Measurements from ENCODE around the gene ALPI.

ALPI gene

DNA sequence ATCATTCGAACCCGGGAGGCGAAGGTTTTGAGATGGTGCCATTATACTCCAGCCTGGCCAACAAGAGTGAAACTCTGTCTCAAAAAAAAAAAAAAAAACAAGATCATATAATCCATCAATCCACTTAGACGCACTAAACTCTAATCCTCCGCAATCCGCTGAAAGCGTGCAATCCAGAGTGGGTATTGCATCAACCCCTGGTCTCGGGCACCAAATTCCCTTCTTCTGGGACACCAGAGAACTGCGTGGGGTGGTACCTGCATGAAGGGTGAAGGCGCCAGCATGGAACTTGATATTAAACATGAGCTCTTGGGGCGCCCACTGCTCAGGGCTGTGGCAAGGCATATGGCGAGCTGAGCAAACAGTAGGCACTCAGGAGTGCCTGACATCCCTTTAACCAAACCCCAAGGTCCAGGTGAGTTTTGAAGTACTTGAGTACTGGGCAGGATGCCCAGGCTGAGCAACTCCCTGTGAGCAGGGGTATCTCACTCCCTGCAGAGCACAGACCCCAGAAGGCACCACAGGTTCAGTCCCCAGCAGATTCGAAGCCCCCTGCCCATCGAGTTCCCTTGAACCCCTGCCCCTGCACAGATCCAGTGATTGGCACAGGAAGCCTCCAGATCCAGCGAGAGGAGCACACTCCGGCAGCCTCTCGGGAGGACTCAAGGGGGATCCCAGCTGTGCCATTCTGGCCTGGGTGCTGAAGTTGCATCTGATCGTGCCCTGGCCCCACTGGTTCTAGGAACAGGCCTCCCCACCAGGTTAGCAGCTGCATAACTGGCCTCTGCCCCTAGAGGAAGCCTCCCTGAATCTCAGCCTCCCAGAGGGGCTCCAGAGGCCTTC lies 8.0 kb downstream of the ALPI start:
- no peak for DNase-seq

DNA sequence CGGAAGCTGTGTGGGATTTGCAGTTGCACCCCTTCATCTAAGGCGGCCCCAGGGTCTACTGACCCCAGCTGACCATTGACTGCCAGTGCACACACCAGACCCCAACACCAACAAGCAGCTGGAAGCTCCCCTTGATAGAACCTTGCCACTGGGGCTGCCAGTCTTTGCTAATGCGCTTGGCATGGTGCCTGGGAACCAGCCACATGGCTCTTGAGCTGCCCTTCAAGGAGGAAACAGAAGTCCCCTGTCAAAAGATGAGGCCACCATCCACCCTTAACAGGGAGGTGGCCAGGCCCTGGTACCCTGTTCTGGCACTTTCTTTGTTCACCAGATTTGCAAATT lies 8.6 kb downstream of the ALPI start:
- DNase-seq = no peak

DNA sequence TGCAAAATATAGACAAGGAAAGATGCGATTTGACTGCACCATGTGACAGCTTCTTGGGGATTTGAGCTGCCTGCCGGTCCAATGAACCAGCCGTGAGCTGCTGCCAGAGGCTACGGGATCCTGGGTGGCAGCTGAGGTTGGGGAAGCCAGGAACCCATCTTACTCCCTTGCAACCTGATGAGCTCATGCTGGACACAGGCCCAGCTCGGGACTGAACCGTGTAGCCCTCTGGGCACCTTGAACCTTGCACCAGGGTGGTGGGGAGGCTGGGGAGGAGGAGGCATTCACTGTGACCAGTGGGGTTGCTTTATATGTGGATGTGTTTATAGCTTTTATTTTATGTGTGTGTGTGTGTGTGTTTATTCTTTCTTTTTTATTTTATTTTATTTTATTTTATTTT lies 9.1 kb downstream of the ALPI start:
- no peak for DNase-seq

DNA sequence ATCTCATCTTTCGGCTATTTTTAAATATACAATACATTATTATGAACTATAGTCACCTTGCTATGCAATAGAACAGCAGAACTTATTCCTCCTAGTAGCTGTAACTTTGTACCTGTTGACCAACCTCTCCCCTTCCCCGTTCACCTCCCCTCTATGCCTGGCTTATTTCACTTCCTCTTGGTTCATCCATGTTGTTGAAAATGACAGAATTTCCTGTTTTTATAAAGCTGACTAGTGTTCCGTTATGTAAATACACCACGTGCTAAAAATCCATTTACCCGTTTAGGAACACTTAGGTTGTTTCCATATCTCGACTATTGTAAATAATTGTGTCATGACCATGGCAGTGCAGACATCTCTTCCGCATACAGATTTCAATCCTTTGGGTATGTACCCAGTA lies 10.3 kb downstream of the ALPI start:
- no peak for DNase-seq

DNA sequence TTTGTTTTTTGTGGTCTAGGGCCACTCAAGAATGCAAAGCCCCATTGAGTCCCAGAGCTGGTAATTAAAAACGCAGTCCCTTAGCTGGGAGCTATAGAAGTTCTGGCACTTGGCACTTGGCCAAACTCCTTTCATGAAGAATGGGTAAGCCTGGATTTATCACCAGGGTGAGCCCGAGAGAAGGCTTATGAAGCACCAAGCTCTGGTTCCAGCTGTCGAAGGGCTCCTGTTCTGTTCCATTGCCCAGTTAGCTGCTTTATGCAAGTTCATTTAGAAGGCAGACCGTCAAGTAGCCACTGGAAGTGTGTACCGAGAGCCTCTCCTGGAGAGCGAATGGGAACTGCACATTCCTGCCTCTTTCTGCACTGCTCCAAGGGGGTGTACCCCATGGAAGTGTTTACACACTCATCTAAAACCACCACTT lies 17.5 kb downstream of the ALPI start:
- DNase-seq = peak; percentile 31

DNA sequence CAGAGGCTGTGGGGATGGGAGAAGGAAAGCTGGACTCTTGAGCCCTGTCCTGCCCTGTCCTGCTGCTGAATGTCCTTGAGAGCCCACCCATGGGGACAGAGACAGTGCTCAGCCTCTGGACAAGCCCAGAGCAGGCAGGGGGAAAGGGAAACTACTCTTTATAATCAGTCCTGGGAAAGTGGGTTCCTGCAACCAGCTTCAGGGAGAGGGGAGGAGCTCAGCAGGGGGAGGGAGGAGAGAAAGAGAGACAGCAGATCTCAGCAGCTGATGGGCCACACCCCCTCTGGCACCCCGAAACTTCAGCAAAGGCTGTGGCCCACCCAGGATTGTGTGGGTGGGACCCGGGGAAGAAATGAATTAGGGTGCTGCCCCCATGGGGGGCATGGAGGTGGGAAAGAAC lies 20.1 kb downstream of the ALPI start:
- DNase-seq = no peak

DNA sequence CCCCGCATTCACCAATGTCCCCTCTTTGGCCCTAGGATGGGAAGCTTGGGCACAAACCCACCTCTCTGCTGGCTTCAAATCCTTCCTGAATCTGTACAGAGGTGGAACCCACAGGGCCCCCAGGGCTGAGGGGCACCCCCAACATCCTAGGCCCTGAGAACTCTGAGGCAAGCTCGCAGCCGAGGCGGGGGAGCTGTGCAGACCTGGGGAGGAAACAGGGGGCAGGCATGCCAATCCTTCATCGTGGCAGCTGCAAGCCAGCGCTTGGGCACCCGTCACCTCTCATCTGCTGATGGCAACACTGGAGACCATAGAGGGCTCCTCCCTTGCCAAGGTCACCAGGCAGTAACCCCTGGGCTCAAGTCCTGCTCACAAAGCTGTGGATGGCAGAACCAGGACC lies 20.8 kb downstream of the ALPI start:
- no peak for DNase-seq

DNA sequence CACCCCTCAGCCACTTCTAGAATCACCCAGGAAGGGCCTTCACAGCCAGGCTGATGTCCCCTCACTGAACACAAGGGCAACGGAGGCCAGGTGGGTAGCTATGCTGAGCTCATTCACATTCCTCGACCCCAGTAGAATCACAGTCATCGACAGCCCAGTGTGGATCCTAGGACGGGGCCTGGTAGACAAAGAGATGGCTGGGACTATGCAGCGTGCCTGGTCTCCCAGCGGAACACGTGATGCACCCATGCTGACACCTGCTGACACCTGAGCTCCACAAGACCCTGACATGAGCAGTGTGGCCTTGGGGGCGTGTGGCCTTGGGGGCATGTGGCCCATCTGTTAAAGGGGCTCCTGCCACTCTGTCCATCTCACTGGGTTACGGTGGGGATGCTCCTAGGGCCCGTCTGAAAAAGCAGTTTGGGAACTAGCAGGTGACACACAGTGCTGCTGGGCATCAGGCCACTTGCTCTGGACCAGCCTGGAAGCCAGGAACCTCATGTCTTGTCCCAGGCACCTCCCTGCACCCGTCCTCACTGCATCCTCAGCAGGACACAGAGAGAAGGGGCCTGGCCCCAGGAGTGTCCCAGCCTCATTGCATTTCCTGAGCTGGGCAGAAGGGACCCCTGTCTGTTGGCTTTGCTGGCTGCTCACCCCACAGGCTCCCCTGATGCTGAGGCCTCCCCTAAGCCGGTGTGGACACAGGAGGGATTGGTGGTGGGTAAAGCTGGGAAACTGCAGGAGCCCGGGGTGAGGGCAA lies 22.0 kb downstream of the ALPI start:
- no peak for DNase-seq

DNA sequence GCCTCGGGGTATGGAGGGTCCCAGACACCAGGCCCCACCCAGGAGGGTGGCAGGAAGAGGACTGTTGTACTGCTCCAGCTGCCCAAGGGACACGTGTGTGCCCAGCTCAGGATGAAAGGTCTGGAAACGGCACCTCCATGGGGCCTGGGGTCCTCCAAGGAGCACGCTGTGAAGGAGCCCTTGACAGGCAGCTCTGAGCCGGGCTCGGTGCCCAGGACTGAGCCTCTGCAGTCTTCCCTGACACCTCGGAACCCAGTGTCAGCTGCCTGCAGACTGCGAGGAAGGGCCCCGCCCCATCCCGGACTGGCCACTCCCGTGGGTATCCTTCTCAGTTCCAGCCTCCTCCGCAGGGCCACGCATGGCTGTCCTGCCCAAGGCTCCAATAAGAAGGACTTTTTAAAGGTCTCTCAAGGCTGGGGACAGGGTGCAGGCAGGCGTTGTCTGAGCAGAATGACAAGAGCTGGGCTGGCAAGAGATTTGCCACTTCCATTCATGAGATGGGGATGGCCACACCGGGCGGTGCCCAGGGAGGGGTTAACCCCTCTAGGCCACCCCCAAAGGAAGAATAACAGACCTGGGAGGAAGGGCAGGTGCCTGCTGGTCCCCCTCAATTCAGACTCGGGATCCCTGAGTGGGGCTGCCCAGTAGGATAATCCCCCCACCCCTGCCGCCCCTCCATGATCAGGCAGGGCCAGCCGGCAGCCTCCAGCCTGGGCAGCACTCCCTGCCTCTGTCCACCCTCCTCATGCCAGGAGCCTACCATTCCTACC lies 22.8 kb downstream of the ALPI start:
- DNase-seq = no peak

DNA sequence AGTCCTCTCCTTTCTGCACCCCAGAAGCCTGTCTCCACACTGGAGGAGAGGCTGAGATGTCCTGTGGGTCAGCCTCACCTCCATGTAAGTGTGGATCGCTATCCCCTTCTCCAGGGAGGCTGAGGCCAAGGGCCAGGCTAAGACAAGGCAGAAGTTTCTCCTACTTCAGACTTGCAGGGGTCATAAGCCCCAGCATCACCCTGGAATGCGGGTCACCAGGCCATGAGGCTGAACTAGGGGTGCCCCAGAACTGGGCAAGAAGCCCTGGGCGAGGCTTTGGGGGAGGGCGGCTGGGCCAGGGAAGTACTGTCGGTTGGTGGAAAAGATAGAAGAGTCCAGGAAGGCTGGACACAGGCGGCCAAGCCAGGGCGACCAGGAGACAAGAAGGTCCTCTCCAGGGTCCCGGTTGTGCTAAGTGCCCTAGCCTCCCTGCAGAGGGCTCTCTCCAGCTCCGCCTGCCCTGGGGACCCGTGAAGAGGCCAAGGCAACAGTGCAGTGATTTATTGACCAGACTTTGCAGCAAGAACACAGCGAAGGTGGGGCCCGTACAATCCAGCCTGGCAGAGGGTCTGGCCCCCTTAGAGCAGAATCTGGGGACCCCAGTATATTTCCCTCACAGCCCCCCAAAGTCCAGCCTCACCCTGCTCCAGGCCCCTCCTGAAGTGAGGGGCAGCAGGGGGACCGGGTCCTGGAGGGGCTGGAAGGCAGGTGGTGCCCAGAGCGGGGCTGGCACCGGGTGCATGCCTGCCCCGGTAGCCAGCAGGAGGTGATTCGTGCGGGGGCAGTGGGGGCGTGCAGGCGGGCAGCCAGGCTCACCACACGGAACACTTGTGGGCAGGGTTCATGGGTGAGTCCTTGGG lies 23.6 kb downstream of the ALPI start:
- DNase-seq = no peak

DNA sequence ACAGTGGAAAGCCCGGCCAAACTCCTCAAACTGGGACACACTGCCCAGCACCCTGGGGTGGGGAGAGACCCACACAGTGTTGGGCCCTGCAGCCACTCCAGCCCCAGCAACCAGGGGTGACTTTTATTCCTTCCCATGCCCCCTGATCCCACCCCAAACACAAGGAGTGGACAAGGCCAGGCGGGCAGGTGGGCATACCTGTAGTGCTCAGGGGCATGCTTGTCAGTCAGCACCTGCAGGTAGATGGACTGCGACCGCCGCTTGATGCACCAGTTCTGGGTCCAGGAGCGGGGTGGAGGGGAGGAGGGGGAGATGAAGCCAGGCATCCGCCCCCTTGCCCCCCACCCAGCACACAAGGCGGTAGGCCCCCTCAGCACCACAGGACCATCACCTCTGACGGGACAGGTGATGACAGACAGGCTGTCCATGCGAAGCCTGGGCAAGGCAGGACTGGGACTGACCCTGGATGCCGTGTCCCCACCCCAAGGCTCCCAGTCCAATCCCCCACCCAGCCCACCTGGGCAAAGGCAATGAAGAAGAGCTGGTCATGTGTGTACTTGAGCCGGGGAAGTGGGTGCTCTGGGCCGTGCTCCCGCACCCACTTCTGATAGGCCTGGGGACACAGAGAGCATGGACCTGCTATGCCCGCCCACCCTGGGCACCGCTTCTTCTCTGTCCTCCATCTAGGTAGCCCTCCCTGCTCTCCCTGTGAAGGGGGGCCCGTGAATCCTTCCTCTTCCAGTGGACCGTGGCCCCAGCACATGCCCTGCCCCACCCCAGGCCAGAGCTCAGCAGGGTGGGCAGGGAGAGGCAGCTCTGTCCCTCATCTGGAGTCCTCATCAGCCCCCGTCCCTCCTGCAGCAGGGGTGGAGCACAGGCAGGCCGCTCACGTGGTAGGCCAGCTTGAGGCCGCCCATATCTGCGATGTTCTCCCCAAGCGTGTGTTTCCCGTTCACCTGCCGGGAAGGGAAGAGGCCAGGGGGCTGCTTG lies 24.5 kb downstream of the ALPI start:
- DNase-seq = no peak

DNA sequence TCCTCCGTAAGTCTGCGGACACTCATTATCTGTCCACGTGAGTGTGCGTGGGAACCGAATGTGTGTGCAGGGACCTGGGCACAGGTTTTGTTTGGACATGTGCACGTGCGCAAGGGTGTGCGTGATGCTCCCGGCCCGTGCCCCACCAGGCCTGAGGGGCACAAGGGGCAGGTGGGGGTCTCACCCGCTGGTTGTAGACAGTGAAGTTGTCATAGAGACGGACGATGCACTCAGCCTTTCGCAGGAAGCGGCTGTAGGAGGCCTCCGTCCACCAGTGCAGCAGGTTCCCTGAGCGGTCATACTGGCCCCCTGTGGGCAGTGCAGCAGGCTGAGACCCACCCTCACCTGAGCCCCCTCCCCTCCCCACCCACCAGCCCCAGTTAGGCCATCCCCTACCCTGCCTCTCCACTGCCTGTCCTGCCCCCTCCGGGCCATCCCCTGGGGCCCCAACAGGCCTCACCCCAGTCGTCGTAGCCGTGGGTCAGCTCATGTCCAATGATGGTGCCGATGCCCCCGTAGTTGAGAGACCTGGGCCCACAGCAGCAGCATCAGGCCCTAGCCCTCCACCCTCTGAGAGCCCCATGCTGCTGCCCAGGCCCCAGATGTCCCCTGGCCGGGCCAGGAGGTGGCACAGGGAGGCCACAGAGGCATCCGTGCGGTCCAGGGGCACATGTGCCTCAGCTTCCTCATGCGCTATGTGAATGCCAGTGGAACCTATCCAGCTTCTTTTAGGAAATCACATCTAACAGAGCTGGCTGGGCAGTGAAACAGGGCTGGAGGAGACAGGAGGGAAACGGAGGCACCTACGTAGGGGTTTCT lies 25.6 kb downstream of the ALPI start:
- no peak for DNase-seq

DNA sequence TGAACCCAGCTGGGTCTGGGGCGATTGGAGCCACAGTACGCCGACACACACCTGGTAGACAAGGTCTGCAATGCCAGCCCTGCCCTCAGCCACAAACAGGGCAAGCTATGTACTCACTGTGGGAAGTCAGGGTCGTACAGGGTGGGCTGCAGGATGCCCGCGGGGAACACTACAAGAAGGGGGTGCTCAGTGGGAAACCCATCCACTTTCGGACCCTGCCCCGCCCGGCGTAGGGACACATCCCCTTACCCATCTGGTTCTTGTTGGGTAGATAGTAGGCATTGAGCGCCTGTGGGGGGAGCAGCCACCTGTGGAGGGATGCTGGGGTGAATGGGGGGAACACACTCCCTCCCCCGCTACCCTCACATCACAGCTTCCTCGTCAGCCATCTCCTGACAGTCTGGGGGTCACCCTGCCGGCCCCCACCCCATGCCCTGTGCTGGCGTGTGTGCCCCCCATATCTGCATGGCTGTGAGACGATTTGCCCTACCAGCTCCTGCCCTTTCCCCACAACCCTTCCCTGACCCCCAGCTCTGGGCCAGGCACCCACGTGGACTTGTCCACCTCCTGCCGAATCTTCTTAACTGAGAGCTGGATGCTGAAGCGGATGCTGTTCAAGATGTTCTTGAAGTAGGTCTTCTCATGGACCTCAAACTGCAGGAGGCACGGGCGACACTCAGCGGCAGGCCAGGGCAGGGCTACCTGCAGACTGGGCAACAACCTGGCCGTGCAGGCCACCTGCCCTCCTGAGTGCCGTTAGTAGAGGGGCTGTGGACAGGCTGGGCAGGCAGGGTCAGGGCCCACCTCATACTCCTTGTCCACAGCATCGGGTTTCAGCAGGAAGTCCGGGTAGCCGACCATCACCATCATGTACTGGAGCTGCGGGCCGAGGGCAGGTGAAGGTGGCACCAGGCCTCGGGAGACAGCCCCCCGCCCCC lies 26.6 kb downstream of the ALPI start:
- no peak for DNase-seq

DNA sequence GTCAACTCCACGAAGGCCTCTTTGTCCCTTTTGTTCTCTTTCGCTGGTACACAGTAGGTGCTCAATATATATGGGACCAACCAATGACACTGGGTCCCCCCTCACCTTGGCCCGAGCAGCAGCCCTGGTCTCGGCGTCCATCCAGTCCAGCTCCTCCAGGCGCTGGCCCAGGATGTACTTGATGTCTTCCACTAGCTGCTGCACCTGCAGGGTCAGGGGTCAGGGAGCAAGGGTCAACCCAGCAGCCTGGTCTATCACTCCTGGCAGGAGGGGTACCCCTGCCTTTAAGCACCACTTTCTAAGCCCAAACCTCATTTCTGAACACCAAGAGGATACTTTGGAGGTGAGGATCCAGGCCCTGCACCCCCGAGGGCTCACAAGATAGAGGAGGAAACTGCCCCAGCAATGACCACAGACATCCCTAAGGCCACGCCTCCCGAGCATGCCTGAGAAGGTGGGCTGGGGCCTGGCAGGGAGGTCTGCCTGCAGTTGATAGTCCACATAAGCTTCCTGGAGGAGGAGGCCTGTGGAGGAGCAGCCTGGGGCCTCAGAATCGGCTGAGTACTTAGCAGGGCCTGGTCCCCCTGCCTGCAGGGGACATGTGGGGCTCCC lies 27.5 kb downstream of the ALPI start:
- DNase-seq = no peak

DNA sequence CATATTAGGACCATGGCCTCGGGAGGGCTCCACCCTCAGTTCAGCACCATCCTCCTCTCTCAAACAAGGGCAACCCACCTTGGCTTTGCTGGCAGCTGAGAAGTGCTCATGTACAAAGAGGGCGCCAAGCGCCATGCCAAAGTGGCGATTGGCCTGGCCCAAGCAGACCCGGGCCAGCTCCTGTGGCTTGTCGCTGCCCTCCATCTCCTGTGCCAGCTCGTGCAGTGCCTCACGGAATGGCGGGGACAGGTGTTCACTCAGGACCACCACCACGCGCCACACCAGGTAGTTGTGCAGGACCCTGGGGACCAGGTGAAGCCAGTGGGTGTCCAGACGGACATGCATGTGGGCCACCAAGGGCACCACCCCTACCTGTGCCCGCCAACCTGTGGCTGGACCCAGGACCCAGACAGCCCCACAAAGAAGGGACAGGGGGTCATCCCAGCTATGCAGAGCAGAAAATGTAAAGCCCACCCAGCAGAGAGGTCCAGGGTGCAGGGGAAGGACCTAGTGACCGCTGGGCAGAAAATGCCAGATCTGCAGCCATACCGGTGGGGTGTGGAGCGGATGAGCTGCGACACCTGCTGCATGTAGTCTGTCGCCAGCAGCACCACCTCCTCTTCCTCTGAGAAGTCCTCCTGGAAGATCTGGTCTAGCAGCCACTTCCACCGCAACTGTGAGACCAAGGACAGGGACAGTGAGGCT lies 28.1 kb downstream of the ALPI start:
- no peak for DNase-seq

DNA sequence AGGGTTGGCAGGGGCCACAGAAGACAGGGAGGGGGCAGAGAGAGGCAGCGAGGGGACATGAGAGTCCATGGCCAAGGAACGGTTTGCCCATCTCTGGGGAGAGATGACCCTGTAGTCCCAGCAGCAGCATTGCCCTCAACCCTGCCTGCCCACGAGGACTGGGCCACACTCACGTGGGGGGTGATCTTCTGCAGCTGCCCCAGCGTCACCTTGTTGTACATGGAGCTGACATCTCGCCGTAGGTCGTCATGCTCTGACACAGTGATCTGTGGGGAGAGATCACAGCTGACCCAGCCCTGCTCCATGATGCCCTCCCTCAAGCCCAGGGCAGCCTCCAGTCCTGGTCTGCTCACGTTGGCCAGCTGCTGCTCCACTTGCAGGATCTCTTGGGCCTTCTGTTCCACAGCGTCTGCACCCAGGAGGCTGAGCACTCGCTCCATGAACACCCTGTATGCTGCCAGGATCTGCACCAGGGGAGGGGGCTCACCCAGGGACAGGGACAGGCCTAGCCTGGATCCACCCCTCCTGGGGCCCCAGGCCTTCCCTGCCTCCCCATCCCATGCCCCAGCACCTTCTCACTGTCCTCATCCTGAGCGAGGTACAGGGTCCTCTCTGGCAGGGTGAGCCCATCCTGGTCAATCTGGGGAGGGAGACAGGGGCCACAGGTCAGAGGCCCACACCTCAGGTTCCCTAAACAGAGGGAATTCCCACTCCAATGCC lies 28.8 kb downstream of the ALPI start:
- DNase-seq = no peak

DNA sequence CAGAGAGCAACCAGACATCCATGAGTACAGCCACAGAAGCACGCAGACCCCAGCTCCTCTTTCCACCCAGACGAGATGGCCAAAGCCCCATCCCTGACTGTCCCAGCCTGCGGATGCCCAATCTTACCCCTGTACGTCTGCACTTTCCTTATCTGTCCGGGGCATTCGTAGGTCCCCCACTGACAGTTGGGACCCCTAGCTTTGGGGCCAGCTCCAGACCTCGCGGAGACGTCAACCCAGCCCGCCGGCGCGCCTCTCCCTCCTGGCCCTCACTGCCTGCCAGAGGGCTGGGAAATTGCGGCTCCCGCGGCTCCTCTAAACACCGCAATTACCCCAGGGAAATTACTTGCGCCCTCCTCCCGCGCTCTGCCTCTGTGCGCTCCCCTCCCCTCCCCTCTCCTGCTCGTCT lies 29.4 kb downstream of the ALPI start:
- no peak for DNase-seq
